ENCODE results near the gene JARID2.

The JARID2 gene

DNA sequence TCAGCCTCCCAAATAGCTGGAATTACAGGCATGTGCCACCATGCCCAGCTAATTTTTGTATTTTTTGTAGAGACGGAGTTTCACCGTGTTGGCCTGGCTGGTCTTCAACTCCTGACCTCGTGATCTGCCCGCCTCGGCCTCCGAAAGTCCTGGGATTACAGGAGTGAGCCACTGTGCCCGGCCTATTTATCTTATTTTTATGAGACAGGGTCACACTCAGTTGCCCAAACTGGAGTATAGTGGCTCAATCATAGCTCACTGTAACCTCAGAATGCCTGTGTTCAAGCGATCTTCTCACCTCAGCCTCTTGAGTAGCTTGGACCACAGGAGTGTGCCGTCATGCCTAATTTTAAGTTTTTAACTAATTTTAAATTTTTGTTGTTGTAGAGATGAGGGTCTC is 114.4 kb downstream of the JARID2 start:
- no peak for TF ChIP-seq CTCF (IDR thresholded peaks at IDR 0.05; ENCODE audit: extremely low read depth, insufficient read depth, missing control alignments)
- DNase-seq (ENCODE audit: low spot score) = no peak
- in situ Hi-C loops (cut with MboI; ENCODE audit: low pct_unique_long_range_greater_than_20kb, low sequenced_read_pairs, unreplicated experiment) = no loop called here

DNA sequence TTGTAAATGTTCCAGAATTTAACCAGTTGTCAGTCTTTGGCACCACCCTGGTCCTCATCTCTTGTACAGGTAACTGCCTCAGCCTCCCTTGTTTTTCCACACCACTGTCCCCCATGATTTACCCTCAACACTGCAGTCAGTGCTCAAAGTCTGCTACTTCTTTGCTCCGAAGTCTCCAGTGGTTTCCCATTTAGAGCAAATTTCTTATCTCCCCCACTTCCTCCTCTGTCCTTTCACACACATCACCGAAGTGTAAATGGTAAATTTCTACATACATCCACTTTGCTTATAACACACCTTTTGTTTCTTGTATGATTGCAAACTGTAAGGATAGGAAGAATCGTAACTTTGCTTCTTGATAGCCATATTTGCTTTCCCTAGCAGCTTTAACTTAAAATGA is 115.3 kb downstream of the JARID2 start:
- no peak for TF ChIP-seq CTCF (IDR thresholded peaks at IDR 0.05; ENCODE audit: extremely low read depth, insufficient read depth, missing control alignments)
- no peak for DNase-seq (ENCODE audit: low spot score)
- in situ Hi-C loops (cut with MboI; ENCODE audit: low pct_unique_long_range_greater_than_20kb, low sequenced_read_pairs, unreplicated experiment) = no loop called here

DNA sequence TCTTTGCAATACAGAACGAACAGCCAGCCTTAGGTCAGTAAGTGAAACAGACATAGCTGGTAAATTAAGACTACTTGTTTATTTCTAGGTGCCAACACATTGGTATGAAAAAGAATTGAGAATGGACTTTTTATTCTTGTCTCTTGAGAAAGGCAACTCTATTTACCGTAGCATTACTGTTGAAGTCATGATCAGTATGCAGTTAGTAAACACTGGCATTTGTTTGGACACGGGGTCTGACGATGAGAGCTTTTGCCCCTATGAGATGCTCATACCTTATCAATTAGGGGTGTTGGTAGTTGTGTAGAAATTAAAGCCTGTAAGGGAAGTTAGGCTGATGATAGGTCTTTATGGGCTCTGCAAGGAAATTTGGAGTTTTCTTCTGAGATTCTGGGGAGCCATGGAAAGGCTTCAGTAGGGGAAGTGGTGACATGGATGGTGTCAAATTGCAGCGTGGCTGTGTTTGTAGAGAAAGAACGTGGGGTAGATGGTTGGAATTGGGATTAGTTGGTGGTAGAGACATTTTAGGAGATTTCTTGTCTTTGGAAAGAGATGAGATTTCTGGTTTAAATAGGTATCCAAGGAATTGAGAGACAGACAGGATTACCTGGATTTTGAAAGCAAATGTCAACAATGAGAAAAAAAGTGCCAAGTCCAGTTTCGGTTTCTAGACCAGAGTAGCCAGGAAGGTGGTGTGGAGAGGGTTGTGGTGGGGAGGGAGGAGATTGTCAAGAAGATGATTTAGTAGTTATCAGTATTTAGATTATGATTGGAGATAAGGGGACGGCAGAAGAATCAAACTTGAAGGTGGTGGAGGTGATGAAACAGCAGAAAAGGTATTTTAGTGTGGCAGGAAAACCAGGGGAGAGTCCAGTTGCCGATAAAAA is 116.6 kb downstream of the JARID2 start:
- TF ChIP-seq CTCF (IDR thresholded peaks at IDR 0.05; ENCODE audit: extremely low read depth, insufficient read depth, missing control alignments) = no peak
- in situ Hi-C loops (cut with MboI; ENCODE audit: low pct_unique_long_range_greater_than_20kb, low sequenced_read_pairs, unreplicated experiment) = no loop called here
- DNase-seq (ENCODE audit: low spot score) = no peak

- no peak for DNase-seq (ENCODE audit: low spot score)
- in situ Hi-C loops (cut with MboI; ENCODE audit: low pct_unique_long_range_greater_than_20kb, low sequenced_read_pairs, unreplicated experiment) = no loop called here
- TF ChIP-seq CTCF (IDR thresholded peaks at IDR 0.05; ENCODE audit: extremely low read depth, insufficient read depth, missing control alignments) = no peak
Measured at GRCh38 chr6:15363164-15363522, 117.3 kb downstream of the JARID2 start.

DNA sequence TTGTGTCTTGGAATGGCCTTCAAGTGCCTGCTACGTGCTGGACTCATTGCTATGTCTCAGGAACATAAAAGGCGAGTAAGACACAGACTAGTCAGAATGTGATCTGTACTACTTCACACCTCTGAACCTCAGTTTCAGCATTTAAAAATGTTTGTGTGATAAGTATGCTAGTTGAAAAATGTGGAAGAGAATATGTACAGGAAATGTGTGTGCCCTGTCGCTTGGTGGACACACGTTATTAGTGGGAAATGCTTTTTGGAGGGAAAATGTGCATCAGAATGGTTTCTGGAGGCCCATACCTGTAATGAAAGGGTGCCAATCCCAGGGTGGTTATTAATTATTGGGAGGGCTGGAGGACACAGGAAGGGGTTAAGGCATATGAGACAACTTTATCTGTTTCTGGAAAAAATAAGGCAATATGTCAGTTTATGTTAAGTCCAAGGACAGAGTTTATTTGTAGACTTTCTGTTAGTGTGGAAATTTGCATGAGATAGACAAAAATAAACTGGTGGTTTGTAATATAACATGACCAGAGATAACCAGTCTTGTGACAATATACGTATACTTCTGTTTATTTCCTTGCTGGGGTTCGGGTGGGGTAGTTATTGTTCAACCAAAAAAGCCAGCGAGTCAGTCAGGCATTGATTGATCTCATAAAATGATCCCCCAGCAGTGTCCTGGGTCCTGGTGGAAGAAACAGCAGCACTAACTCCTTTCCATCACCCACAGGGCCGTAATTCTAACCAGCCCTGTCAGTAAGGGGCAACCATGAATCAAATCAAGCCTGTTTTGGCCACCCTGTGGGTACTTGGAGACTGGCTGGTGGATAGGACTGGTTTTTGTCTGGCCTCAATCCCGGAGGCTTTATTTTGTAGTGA is 117.9 kb downstream of the JARID2 start:
- TF ChIP-seq CTCF (IDR thresholded peaks at IDR 0.05; ENCODE audit: extremely low read depth, insufficient read depth, missing control alignments) = no peak
- in situ Hi-C loops (cut with MboI; ENCODE audit: low pct_unique_long_range_greater_than_20kb, low sequenced_read_pairs, unreplicated experiment) = no loop called here
- DNase-seq (ENCODE audit: low spot score) = peak; percentile 42

DNA sequence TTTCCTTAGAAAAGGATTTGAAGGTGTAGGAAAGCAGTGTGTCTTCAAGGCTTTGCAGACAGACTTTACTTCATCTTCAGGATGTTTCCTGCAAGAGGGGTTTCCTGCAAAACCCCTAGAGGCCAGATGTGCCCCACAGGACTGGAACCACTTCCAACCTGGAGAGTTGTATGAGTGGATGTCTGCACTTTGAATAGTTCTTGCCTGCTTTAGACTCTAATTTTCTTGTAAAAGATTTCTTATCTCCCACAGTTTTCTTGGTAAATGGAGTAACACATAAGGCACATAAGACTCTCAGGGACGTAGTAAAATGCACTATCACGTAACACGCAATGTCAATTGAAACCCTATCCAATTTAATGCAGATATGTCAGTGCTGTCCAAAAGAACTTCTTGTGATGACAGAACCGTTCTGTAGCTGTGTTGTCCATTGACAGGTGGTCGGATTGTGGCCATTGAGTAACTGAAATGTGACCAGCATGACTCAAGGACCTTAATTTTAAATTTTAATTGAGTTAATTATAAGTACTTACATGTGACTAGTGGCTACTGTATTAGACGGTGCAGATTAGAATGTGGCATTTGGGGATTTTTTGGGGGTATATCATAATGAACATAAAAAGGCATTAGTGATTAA is 118.7 kb downstream of the JARID2 start:
- in situ Hi-C loops (cut with MboI; ENCODE audit: low pct_unique_long_range_greater_than_20kb, low sequenced_read_pairs, unreplicated experiment) = no loop called here
- no peak for DNase-seq (ENCODE audit: low spot score)

More for the DNA sequence above, 118.7 kb downstream of the JARID2 start:
- no peak for TF ChIP-seq CTCF (IDR thresholded peaks at IDR 0.05; ENCODE audit: extremely low read depth, insufficient read depth, missing control alignments)
